COLO829 (cell line): Measurements from ENCODE around the gene CCN5.
"Not testable (repeated sequence)": the region's sequence is repeated elsewhere in the genome, so short reads cannot be mapped to it uniquely, and the experiment has no call there.

Source experiments
- DNase-seq: peaks from one replicate; pipeline ENCODE4 v3.0.0; 2012; ENCODE audit warnings: low spot score

Gene CCN5

DNA sequence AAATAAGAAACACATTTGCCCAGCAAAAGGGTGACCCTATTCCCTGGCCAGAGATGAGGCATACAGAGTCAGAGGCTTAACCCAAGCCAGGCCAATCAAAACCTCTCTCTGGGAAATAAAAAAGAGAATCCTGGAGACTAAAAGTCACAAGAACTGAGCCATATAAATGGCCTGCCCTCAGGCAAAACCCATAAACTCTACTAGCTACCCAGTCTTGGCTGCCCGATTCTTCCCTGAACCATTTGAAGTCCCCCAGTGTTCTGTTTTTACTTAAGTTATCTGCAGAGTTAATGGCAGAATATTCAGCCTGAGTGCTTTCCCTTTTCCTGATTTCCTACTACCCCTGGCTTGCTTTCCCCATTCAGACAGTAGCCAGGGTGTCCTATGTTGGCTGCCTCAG is 44.4 kb downstream of the CCN5 start:
- no peak for DNase-seq

DNA sequence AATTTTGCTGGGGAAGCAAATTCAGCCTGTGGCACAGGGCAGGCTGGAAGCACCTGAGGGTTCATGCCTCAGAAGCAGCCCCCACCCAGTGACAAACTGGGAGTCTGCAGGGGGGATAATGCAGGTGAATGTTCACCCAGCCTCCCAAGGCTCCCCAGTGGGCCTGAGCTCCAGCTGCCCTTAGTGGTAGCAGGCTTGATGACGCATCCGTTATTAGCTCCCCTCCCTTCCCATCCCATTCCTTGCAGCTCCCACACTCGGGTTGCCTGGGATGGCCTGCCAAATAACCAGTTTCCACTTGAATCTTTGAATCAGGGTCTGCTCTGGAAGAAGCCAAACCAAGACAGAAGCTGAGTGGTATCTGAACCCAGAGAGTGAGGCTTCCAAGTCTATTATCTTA is 46.3 kb downstream of the CCN5 start:
- no peak for DNase-seq

DNA sequence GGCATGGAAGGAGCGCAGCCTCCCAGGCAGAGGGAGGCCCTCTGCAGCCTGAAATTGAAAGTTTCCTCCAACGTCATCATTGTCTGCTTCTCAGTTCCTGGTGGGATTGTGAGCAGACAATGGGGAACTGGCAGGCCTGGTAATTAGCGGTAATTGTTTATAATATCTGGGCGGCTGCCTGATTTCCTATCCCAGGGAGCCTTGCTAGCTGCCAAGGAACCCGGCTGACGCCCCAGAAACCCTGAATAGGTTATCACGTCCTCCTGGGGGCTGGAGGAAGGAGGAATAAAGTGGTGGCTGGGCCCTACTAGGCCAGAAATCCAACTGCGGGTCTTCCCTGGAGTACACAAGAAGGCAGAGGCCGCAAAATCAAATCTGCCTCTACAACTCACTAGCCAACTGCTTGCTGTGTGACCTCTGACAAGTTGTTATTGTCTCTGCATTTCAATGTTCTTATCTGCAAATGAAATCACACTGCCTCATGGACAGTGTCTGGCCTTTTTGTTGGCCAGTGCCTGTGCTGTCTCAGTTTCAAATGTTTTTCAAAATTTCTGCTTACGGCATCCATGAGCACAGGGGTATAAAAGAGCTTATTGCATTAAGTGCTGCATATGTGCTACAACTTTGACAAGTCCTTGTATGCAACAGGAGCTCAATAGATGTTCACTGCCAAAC is 47.4 kb downstream of the CCN5 start:
- no peak for DNase-seq

DNA sequence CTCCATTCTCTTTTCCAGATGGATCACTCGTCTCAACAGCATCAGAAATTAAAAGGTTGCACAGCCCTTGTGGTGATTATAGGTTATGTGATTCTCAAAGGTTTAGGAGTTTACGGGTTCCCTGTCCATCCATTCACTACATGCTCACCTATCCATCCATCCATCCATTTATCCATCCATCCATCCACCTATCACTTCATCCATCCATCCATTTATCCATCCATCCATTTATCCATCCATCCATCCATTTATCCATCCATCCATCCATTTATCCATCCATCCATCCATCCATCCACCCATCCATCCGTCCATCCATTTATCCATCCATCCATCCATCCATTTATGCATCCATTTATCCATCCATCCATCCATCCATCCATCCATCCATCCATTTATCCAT is 48.6 kb downstream of the CCN5 start:
- DNase-seq: not testable (repeated sequence)

DNA sequence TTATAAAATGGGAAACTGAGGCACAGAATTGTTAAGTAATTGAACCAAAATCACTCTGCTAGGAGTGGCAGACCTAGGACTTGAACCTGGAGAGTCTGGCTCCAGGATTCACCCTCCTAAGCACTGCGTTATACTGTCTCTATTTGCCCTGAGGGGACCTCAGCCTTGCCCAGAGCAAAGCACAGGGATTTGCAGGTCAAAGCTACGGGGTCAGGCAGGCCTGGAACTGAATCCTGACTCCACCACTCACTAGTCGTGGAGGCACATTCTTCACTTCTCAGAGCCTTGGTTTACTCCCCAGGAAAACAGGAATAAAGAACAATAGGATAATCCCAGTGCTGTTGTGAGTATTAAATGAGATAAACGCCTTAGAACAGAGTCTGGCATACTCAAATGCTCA is 49.9 kb downstream of the CCN5 start:
- no peak for DNase-seq

DNA sequence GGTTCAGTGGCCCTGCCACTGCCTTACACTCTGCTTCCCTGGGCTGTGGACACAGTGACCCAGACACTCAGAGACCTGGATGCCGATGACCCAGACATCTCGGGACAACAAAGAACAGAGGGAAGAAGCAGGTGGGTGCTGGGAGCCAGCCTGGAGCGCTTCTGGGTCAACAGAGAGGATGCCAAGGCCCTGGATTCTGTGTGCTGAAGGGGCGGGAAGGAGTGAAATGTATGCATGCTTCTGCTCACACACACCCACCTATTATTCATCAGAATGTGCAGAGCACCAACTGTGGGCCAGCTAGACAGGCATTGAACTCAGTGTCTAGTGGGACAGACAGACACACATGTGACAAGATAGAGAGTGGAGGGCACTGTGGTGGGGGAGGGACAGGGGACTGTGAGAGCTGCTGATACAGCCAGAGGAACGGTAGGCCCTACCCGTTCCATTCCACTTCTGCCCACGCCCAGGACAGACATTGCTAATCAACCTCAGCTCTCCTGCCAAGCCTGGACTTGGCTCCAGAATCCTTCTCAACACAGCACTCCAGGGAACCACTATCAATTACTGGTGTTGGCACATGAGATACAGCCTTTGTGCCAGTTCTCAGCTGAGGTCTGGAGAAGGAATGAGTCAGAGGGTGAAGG is 50.7 kb downstream of the CCN5 start:
- no peak for DNase-seq

DNA sequence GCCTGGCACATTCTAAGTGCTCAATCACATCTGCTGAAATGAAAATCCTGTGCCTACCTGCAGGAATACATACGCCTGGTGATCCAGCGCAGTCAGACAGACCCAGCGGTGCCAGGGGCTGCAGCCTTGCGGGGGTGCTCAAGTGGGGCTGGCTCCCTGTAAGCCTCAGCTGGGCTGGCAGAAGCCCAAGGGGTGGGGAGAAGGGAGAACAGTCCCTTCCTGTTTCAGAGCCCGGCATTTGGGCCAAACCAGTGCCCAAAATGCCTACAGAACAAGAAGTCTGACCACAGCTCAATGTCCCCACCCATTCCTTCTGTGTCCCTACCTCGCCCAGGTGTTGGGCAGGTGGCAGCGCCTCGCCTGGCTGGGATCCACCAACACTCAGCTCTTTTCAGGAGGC is 53.1 kb downstream of the CCN5 start:
- no peak for DNase-seq

DNA sequence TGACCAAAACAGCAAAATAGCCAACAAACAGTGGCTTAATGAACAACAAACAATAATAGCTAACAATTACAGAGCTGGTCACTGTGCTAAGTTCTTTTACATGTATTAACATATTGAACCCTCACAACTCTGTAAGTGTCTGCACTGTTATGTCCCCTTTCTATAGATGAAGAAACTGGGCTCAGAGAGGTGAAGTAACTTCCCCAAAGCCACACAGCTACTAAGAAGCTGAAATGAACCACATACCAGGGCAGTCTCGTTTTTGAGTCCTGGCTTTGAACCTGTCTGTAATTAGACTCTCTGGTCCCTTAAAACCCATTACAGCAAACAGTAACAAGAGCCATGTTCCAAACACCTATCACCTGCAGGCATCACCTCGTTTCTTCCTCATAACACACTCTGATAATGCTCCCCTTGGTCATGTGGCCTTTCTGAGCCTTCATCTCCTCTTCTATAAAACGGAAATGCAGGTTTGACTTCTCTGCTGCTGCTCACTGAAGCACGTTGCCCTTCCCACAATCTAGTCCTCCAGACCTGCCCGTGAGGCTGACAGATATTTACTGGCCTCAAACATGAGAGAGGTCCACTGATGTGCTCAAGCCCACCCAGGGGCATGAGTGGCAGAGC is 53.8 kb downstream of the CCN5 start:
- no peak for DNase-seq

DNA sequence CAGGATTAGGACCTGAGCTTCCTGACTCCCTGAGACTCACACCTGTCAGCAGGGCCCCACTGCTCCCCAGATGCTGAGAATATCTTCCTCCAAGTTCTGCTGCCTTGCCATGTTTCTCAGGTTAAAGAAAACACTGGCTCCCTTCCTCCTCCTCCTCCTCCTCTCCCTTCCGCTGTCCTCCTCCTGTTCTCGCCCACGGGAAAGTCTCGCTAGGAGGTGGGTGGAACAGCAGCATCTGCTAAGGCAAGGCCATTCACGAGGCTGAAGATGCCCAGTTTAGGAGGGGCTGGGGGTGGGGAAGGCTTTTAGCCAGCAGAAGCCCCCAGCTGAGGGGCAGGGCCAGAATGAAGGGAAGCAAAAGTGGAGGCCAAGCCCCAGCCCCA is 54.3 kb downstream of the CCN5 start:
- no peak for DNase-seq

DNA sequence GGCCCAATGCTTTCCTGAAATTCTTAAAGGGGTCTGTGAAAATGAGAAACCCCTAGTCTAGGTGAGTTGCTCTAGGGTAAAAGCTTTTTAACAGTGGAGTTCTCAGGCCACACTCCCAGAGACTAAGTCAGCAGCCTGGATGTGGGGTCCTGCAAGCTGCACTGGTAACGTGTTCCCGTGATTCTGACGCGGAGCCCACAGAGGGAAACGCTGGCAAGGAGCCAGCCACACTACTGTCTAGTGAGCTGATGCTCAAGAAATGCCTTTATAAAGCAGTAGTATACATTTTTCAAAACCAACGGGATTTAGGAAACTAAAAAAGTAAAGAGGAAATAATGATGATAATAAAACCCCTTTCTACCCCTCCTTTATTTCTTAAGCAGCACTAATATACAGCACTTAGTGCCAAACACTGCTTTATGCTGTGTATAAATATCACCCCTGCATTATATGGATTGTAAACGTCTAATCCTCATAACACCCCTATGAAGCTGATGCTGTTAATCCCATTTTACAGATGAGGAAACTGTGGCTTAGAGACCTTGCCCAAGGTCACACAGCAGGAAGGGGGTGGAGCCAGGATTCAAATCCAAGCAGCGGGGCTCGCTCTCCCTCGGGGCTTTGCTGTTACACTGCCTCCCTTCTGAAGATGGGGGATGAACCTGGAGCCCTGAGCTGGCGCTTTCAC is 55.5 kb downstream of the CCN5 start:
- DNase-seq: no peak

DNA sequence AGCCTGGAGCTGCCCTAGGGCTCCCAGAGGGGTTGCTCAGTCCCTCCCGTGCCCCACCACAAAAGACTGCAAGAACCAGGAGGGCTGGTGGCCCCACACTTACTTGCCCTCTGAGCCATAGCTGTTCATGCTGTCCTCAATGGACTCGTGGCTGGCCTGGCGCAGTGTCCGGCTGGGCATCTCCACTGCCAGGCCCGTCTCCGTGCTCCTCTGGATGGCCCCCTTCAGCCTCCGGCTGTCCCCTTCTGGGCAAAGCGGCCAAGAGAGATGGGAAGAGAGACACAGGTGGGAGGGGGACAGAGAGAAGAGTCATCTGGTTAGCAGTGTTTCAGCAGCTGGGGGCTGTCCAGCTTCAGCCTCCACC is 56.0 kb downstream of the CCN5 start:
- DNase-seq: no peak

DNA sequence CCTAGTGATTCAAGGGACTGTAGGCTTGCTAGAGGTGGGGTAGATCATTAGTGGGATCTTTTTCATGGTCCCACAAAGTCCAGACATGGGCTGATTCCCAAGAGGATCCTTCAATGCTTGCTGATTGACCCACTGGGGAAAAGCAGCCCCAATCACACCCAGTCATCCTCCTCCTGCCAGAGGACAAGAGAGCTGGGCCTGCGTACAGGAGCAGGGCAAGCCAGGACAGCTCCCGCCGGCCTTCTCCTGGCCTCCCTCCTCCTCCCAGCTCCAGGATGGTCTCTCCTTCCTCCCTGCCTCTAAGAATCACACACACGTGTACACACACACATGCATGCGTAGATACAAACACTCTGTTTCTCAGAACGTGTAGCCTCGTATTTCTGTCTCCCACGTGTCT is 57.5 kb downstream of the CCN5 start:
- DNase-seq: no peak

DNA sequence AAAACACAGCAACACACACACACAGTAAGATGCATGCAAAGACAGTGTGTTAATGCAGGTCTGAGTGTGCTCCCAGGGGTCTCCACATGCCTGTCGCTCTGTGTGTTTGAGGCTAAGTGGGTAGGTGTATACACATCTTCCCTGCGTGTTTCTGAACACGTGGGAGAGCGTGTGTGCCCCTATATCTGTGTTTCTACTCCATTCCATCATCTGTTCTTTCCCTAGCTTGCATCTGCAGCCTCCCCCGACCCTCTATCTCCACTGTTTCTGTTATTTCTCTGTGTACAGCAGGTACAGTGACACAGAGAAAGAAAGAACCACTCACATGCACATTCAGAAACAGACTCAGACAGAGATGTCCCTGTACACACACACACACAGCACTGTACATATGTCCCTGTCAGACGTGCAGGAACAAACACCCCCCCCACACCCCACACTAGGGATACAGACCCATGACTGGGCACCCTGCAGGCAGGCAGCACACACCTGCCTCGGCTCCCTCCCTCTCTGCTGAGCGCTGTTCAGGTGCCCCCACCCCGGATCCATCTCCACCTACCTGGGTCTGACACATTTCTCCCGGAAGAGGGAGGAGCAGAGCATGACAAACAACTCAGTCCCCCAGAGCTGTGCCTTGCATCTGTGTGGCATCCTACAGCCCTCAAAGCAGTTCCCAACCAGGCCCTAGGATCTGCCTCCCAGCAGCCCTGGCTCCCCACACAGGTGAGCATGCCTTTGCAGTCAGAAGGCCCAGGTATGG is 58.1 kb downstream of the CCN5 start:
- no peak for DNase-seq

DNA sequence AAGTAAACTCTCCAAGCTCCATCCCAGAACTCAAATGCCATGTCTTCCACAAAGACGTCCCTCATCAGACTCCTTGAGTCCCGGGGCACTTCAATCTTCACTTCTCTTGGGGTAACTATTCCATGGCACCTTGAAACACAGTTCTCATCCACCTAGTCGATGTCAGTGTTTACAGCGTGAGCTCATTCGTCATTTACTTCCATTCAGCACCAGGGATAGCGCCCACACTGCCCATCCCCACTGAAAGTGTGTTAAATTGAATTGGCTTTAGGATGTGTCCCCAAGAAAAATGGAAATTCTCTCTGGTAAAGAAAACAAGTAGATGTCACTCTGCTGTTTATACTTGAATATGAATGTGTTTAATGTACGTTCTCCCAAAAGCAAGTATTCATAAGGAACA is 61.8 kb downstream of the CCN5 start:
- DNase-seq: no peak
